NK-92 treated with Interleukin-12 subunit alpha and Interleukin-12 subunit beta, amount 100 ng/mL, for 24 hours (cell line): ENCODE results near the gene CDH10.

Experiments
- DNase-seq: peaks from one replicate; lab custom pipeline; 2025; lab: John Stamatoyannopoulos, UW

The CDH10 gene

GRCh38 chr5:24644761-24645160 is at the start of gene CDH10:
TSS of gene CDH10 (minus strand) at chr5:24644978. CDS start at chr5:24593490, 51,488 bp downstream.
- no peak for DNase-seq

GRCh38 chr5:24693609-24694008 is 48.8 kb upstream of the CDH10 start:
- DNase-seq, result no peak

GRCh38 chr5:24691074-24691473 is 46.3 kb upstream of the CDH10 start:
- no peak for DNase-seq

- DNase-seq, result no peak
These were observed 36.3 kb upstream of the CDH10 start for GRCh38 chr5:24681106-24681505.

GRCh38 chr5:24668050-24668449 is 23.3 kb upstream of the CDH10 start:
- DNase-seq, result no peak

GRCh38 chr5:24649531-24649930 is 4.8 kb upstream of the CDH10 start:
- DNase-seq, result no peak

- DNase-seq, result no peak
These were observed 2.1 kb upstream of the CDH10 start for GRCh38 chr5:24646915-24647314.

- DNase-seq, result no peak
These were observed 705 bp upstream of the CDH10 start for GRCh38 chr5:24645483-24645882.

- no peak for DNase-seq
These were observed 898 bp downstream of the CDH10 start for GRCh38 chr5:24643880-24644279.

GRCh38 chr5:24643156-24643555 is 1.6 kb downstream of the CDH10 start:
- DNase-seq, result no peak

GRCh38 chr5:24642022-24642421 is 2.8 kb downstream of the CDH10 start:
- no peak for DNase-seq

- no peak for DNase-seq
These were observed 9.6 kb downstream of the CDH10 start for GRCh38 chr5:24635209-24635608.

GRCh38 chr5:24633715-24634325 is 11.0 kb downstream of the CDH10 start:
- DNase-seq, result no peak

- DNase-seq, result no peak
These were observed 12.4 kb downstream of the CDH10 start for GRCh38 chr5:24632353-24632752.

- no peak for DNase-seq
These were observed 13.9 kb downstream of the CDH10 start for GRCh38 chr5:24630918-24631317.

- DNase-seq, result no peak
These were observed 15.0 kb downstream of the CDH10 start for GRCh38 chr5:24629798-24630197.

GRCh38 chr5:24624872-24625271 is 19.9 kb downstream of the CDH10 start:
- no peak for DNase-seq

GRCh38 chr5:24623624-24624023 is 21.2 kb downstream of the CDH10 start:
- no peak for DNase-seq

GRCh38 chr5:24623031-24623430 is 21.7 kb downstream of the CDH10 start:
- no peak for DNase-seq

GRCh38 chr5:24621792-24622191 is 23.0 kb downstream of the CDH10 start:
- no peak for DNase-seq

GRCh38 chr5:24616566-24616965 is 28.2 kb downstream of the CDH10 start:
- DNase-seq, result no peak

- no peak for DNase-seq
These were observed 29.6 kb downstream of the CDH10 start for GRCh38 chr5:24615159-24615558.

GRCh38 chr5:24609706-24610105 is 35.1 kb downstream of the CDH10 start:
- no peak for DNase-seq

GRCh38 chr5:24606971-24607370 is 37.8 kb downstream of the CDH10 start:
- no peak for DNase-seq

GRCh38 chr5:24602188-24602587 is 42.6 kb downstream of the CDH10 start:
- DNase-seq, result no peak
